HepG2 (cell line): ENCODE results near the gene SLC22A23. TPM values are rescaled to one million over a fixed set of nuclear protein-coding genes. Genes with fewer than 3 reads are reported as not detected.

Source experiments
- ASH2L ChIP-seq: fragments of 300-600, 200-600 bp; sonication (generic); IDR thresholded peaks from 2 replicates; pipeline ENCODE4 v1.7.0; 2017; ENCODE audit warnings: low read depth, mild to moderate bottlenecking, moderate library complexity, mixed read lengths, low read length; ENCODE audit not compliant: insufficient read length
- BRCA1 ChIP-seq: sonication (generic); formaldehyde crosslinking; IDR thresholded peaks from 2 replicates; pipeline ENCODE4 v1.4.0; 2020; ENCODE audit warnings: missing genetic modification reagents
- CHD2 ChIP-seq: IDR thresholded peaks from 2 replicates; pipeline ENCODE4 v1.6.1; 2011; ENCODE audit warnings: low read depth, low read length, improper control_type of control experiment
- CTCF ChIP-seq: sonication (generic); formaldehyde crosslinking; IDR thresholded peaks from 2 replicates; pipeline ENCODE4 v1.5.0; 2020; ENCODE audit warnings: mild to moderate bottlenecking, missing genetic modification reagents, moderate library complexity
- FOXJ3 ChIP-seq: sonication (generic); formaldehyde crosslinking; IDR thresholded peaks from 2 replicates; pipeline ENCODE4 v1.4.0; 2020; ENCODE audit warnings: missing genetic modification reagents, mild to moderate bottlenecking, borderline replicate concordance
- HOXD1 ChIP-seq: sonication (generic); formaldehyde crosslinking; IDR thresholded peaks from 2 replicates; pipeline ENCODE4 v1.5.0; 2020; ENCODE audit warnings: missing genetic modification reagents
- JDP2 ChIP-seq: sonication (generic); formaldehyde crosslinking; IDR thresholded peaks from 2 replicates; pipeline ENCODE4 v1.8.1; 2022; ENCODE audit warnings: missing genetic modification reagents, borderline replicate concordance
- MAFG ChIP-seq: sonication (generic); formaldehyde crosslinking; IDR thresholded peaks from 2 replicates; pipeline ENCODE4 v1.5.1; 2020; ENCODE audit warnings: mild to moderate bottlenecking, missing genetic modification reagents
- NFRKB ChIP-seq: fragments of 450-650 bp; IDR thresholded peaks from 2 replicates; pipeline ENCODE4 v1.6.1; 2017
- PLRG1 ChIP-seq: fragments of 450-650 bp; conservative IDR thresholded peaks from 2 replicates; pipeline ENCODE4 v1.6.1; 2016
- RAD21 ChIP-seq: fragments of 450-650 bp; formaldehyde crosslinking; IDR thresholded peaks from 2 replicates; pipeline ENCODE4 v1.5.0; 2020; ENCODE audit warnings: mild to moderate bottlenecking
- RFX3 ChIP-seq: IDR thresholded peaks from 2 replicates; pipeline ENCODE4 v1.6.1; 2016; ENCODE audit warnings: missing biosample characterization, missing genetic modification reagents
- RFXANK ChIP-seq: IDR thresholded peaks from 2 replicates; pipeline ENCODE4 v1.6.1; 2016
- SMC3 ChIP-seq: IDR thresholded peaks from 2 replicates; pipeline ENCODE4 v1.6.1; 2011; ENCODE audit warnings: low read length, improper control_type of control experiment
- SNRNP70 ChIP-seq: fragments of 200-400 bp; formaldehyde crosslinking; IDR thresholded peaks from 2 replicates; pipeline ENCODE4 v1.6.1; 2017; ENCODE audit warnings: mild to moderate bottlenecking, low read depth, low read length, moderate library complexity
- TFDP1 ChIP-seq: IDR thresholded peaks from 2 replicates; pipeline ENCODE4 v1.6.1; 2016; ENCODE audit warnings: missing compliant biosample characterization, missing genetic modification reagents, borderline replicate concordance
- THRA ChIP-seq: sonication (generic); formaldehyde crosslinking; IDR thresholded peaks from 2 replicates; pipeline ENCODE4 v1.4.0; 2020; ENCODE audit warnings: missing genetic modification reagents, borderline replicate concordance
- XRCC5 ChIP-seq: fragments of 200-400 bp; formaldehyde crosslinking; optimal IDR thresholded peaks from 2 replicates; pipeline ENCODE3; 2017; ENCODE audit warnings: mild to moderate bottlenecking, low read length
- YEATS4 ChIP-seq: sonication (generic); formaldehyde crosslinking; IDR thresholded peaks from 2 replicates; pipeline ENCODE4 v1.4.0; 2020; ENCODE audit warnings: missing genetic modification reagents, borderline replicate concordance
- ZNF24 ChIP-seq: fragments of 450-650 bp; IDR thresholded peaks from 2 replicates; pipeline ENCODE4 v1.6.1; 2017; ENCODE audit warnings: antibody characterized with exemption, mild to moderate bottlenecking
- ZNF280B ChIP-seq: sonication (generic); formaldehyde crosslinking; IDR thresholded peaks from 2 replicates; pipeline ENCODE4 v1.5.0; 2020; ENCODE audit warnings: missing genetic modification reagents, mild to moderate bottlenecking, borderline replicate concordance
- ZNF468 ChIP-seq: sonication (generic); formaldehyde crosslinking; IDR thresholded peaks from 2 replicates; pipeline ENCODE4 v1.8.0; 2022; ENCODE audit warnings: mild to moderate bottlenecking, moderate library complexity, missing genetic modification reagents
- ZNF569 ChIP-seq: sonication (generic); formaldehyde crosslinking; IDR thresholded peaks from 2 replicates; pipeline ENCODE4 v1.5.0; 2020; ENCODE audit warnings: mild to moderate bottlenecking, missing genetic modification reagents, moderate library complexity, borderline replicate concordance
- ZNF570 ChIP-seq: sonication (generic); formaldehyde crosslinking; IDR thresholded peaks from 2 replicates; pipeline ENCODE4 v1.4.0; 2020; ENCODE audit warnings: mild to moderate bottlenecking, missing genetic modification reagents, borderline replicate concordance
- ZNF704 ChIP-seq: sonication (generic); formaldehyde crosslinking; IDR thresholded peaks from 2 replicates; pipeline ENCODE4 v1.8.1; 2023; ENCODE audit warnings: mild to moderate bottlenecking, inconsistent platforms, moderate library complexity, missing genetic modification reagents, borderline replicate concordance
- polyA plus RNA-seq, 8 experiments: library from polyadenylated mRNA; depleted of rRNA in 3 of 8; stranded (reverse) in 7 of 8; unstranded in 1 of 8; fragments of >200 nt; fragmentation: Illumina TruSeq in 4 of 8; extraction: Trizol in 4 of 8; gene quantifications; 2 replicates each; pipeline versions ENCODE4 v1.2.1 to v1.2.3, GENCODE V29; 2011 to 2016; ENCODE audit warnings: low read depth in 4 of 8, missing spikeins in 1 of 8, mixed read lengths in 1 of 8; ENCODE audit not compliant: insufficient read depth in 1 of 8
- total RNA-seq, 5 experiments: library from RNA; depleted of rRNA; stranded (reverse); fragments of >200 nt; fragmentation: Illumina TruSeq; extraction: Trizol; gene quantifications; 2 replicates each; pipeline ENCODE4 v1.2.3, GENCODE V29; 2016; ENCODE audit warnings: low read depth in 1 of 5

SLC22A23 gene
- total and polyA plus RNA-seq, 2 of the 13 experiments (the other 11 are each of a cell fraction or from before 2014, with no cell fraction given), result 11.8 to 17.5 TPM

GRCh38 chr6:3239110-3239830, 217.6 kb downstream of the SLC22A23 start (continued):
- TF ChIP-seq CTCF (CRISPR knock-in tag) (peak; percentile 47), ZNF704 (no peak), TFDP1 (no peak), HOXD1 (CRISPR knock-in tag) (no peak), RAD21 (CRISPR knock-in tag) (peak; percentile 67), ZNF24 (no peak), NFRKB (no peak), ZNF280B (CRISPR knock-in tag) (no peak), JDP2 (no peak), ZNF468 (CRISPR knock-in tag) (no peak), THRA (CRISPR knock-in tag) (no peak), ZNF570 (CRISPR knock-in tag) (no peak), MAFG (CRISPR knock-in tag) (no peak), RFX3 (CRISPR knock-in tag) (no peak), BRCA1 (CRISPR knock-in tag) (no peak), RFXANK (no peak), PLRG1 (no peak), ZNF569 (no peak), YEATS4 (no peak), SNRNP70 (no peak), SMC3 (peak; percentile 59), CHD2 (no peak), FOXJ3 (CRISPR knock-in tag) (no peak), ASH2L (no peak), XRCC5 (peak; percentile 49)
